Adrenal gland (tissue), 12 donors: ENCODE data around the gene RAD51B. TPM values are rescaled to one million over a fixed set of nuclear protein-coding genes. Genes with fewer than 3 reads are reported as not detected.
A peak's percentile ranks its signal among the peaks of the same experiment; 100 is the strongest.

Source experiments
- DNase-seq, 7 donors: peaks; one replicate each; pipeline ENCODE4 v3.0.0-alpha.2; 2019 to 2020
- H3K27ac ChIP-seq, 5 donors: fragments of 200-600 bp; sonication (generic) in 4 of 5; 1 replicate in 3 of 5; 2 replicates in 2 of 5; pipeline versions ENCODE4 v1.5.1 to v1.8.0; 2016 to 2020; ENCODE audit warnings: mild to moderate bottlenecking in 1 of 5
- H3K27me3 ChIP-seq: fragments of 200-600 bp; 2 replicates; pipeline ENCODE4 v1.8.0; 2021
- H3K36me3 ChIP-seq, 2 donors: fragments of 200-600 bp; replicated peaks in 1 of 2; 1 replicate in 1 of 2; 2 replicates in 1 of 2; pipeline versions ENCODE4 v1.5.1 to v1.8.0; 2018 to 2022
- H3K4me1 ChIP-seq, 2 donors: fragments of 200-600 bp; replicated peaks in 1 of 2; 1 replicate in 1 of 2; 2 replicates in 1 of 2; pipeline versions ENCODE4 v1.5.1 to v1.8.0; 2018 to 2021
- H3K4me3 ChIP-seq, 4 donors: fragments of 200-600 bp; sonication (generic) in 3 of 4; one replicate each; pipeline ENCODE4 v1.5.1; 2016 to 2018
- H3K9me3 ChIP-seq, 3 donors: fragments of 200-600 bp; sonication (generic) in 1 of 3; replicated peaks in 1 of 3; 1 replicate in 2 of 3; 2 replicates in 1 of 3; pipeline versions ENCODE4 v1.5.1 to v1.8.0; 2016 to 2021
- CTCF ChIP-seq, 6 experiments: fragments of 450-650 bp in 4 of 6; fragments of 200-600 bp in 2 of 6; sonication (generic) in 1 of 6; IDR thresholded peaks; 1 replicate in 5 of 6; 2 replicates in 1 of 6; pipeline versions ENCODE4 v1.5.1 to v1.8.0; 2016 to 2021; ENCODE audit warnings: antibody characterized with exemption in 6 of 6, mild to moderate bottlenecking in 2 of 6, moderate library complexity in 1 of 6
- POLR2A ChIP-seq, 2 donors: fragments of 450-650 bp; IDR thresholded peaks; one replicate each; pipeline ENCODE4 v1.6.1; 2017; ENCODE audit warnings: antibody characterized with exemption in 2 of 2, mild to moderate bottlenecking in 2 of 2, moderate library complexity in 1 of 2
- WGBS, 4 donors: extraction: QIAGEN DNeasy Blood & Tissue Kit in 2 of 4; methylation state at CpG; one replicate each; pipeline versions ENCODE4 v1.1.5 to v1.1.7; 2013 to 2017; 5-methylcytosine and 5-hydroxymethylcytosine counted together
- intact Hi-C, 2 donors: fragments of 100-400 bp; cut with DNase I; formaldehyde crosslinking; loops; one replicate each; pipeline versions ENCODE4 v1.14.1 to v1.15.0; 2022 to 2023
- polyA plus RNA-seq, 3 donors: library from polyadenylated mRNA; stranded (reverse); fragments of 200-250 nt in 2 of 3; fragments of 350-450 nt in 1 of 3; fragmentation: Illumina TruSeq in 1 of 3; extraction: RNeasy Lipid Tissue Mini Kit (QIAGEN cat#74804) in 1 of 3; gene quantifications; one replicate each; pipeline ENCODE4 v1.2.3, GENCODE V29; 2013 to 2014
- total RNA-seq, 9 donors: library from RNA; depleted of rRNA in 4 of 9; stranded (reverse); fragments of >200 nt in 4 of 9; fragments of 120-200 nt in 1 of 9; fragmentation: NEBNext Ultra II Directional in 1 of 9; extraction: Animal tissue kit (Norgen Biotek cat#: 25700) in 1 of 9; gene quantifications; one replicate each; pipeline versions ENCODE4 v1.1.0 to v1.2.4, GENCODE V29; 2013 to 2023
- donor health status: healthy with polysubstance abuse.
- donor health status: Bipolar disorder and iron deficiency.
- donor health status: DM: yes; HTN: yes; CAD: no.
- donor health status: DM: no; HTN: no; CAD: no.
- donor health status: DM: no; HTN: no; CAD: no.
- donor health status: DM: yes; HTN: yes; CAD: no.

Gene RAD51B
- total and polyA plus RNA-seq, 12 donors = 2.3 to 24.6 (median 12.4) TPM

DNA sequence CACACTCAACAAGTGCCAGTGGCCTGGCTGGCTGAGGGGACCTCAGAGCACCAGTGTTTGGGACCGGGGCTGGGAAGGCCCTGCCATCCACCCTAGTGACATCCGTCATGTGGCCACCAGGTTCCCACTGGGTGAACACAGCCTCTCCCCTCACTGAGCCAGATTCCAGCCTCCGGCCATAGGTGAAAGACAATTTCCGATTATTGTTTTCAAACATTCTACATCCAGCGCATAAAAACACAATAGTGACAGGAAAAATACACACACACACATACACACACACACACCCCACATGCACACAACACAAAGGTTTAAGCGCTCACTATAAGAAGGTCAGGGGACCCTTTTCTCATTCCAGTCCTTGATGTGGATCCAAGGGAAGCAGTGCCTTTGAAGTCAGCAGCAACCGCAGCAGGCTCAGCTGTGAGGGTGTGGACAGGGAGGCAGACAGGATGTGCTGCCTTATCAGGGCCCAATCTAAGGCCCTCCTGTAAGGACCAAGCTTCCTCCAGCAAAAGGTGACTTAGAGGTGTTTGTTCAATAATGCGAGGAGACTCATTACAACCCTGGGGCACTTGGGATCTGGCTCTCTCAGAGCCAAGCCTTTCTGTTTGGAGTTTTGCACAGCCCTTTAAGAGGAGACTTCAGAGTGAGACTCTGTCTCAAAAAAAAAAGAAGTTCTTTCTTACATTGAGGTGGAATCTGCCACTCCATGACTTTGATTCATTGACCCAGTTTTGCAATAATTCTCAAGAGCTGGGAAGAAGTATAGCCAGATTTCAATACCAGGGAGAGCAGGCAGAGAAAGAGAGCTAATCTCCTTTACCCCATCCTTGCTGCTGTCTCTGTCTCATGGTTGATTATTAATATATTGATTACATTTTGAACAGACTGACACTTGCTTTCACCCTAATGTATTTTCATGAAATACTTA lies 745.5 kb downstream of the RAD51B start:
- intact Hi-C loops = no loop called here
- TF ChIP-seq CTCF (IDR thresholded peaks at IDR 0.05) (no peak), POLR2A (IDR thresholded peaks at IDR 0.05) (no peak)
- Histone ChIP-seq H3K4me3 (no peak overlapping the region), H3K9me3 (no peaks in the 10 kb centered on the region), H3K27me3 (no peaks in the 10 kb centered on the region), H3K4me1 (peaks cover 11 to 58% of the 10 kb centered on the region in 2 donors), H3K27ac (peak overlapping the region in 3 of 5 donors; percentile 36 to 81 (median 52)), H3K36me3 (no peaks in the 10 kb centered on the region)
- WGBS, 4 donors = 69 to 84% (median 81%) methylated on average over 5 to 8 of the region's 8 CpGs
- DNase-seq = peak in 1 of 7 donors; percentile 24

GRCh38 chr14:68566075-68566474 lies 746.5 kb downstream of the RAD51B start:
- WGBS, 4 donors = 59 to 85% (median 69%) methylated on average over 2 of the region's 2 CpGs
- Histone ChIP-seq H3K27ac (peak overlapping the region in 2 of 5 donors; percentile 36 to 81), H3K4me3 (no peak overlapping the region), H3K4me1 (peaks cover 11 to 62% of the 10 kb centered on the region in 2 donors), H3K36me3 (no peaks in the 10 kb centered on the region), H3K9me3 (no peaks in the 10 kb centered on the region), H3K27me3 (no peaks in the 10 kb centered on the region)
- no peak for TF ChIP-seq POLR2A (IDR thresholded peaks at IDR 0.05)
- no peak for TF ChIP-seq CTCF (IDR thresholded peaks at IDR 0.05)
- no peak for DNase-seq
- intact Hi-C loops = no loop called here

- peaks cover 11 to 46% of the 10 kb centered on the region in 2 donors for H3K4me1 ChIP-seq
- intact Hi-C loops = no loop called here
Observed at GRCh38 chr14:68568907-68569897, 749.6 kb downstream of the RAD51B start.

GRCh38 chr14:68569970-68570409 lies 750.4 kb downstream of the RAD51B start:
- H3K27me3 ChIP-seq = no peaks in the 10 kb centered on the region
- no peak overlapping the region for H3K4me3 ChIP-seq
- DNase-seq = no peak
- no peak for TF ChIP-seq POLR2A (IDR thresholded peaks at IDR 0.05)
- no peak for TF ChIP-seq CTCF (IDR thresholded peaks at IDR 0.05)
- intact Hi-C loops = no loop called here
- H3K9me3 ChIP-seq = no peaks in the 10 kb centered on the region
- peaks cover 11 to 38% of the 10 kb centered on the region in 2 donors for H3K4me1 ChIP-seq
- WGBS, 4 donors = 50 to 63% (median 58%) methylated on average over 4 of the region's 4 CpGs
- H3K36me3 ChIP-seq = no peaks in the 10 kb centered on the region
- H3K27ac ChIP-seq = peak overlapping the region in 1 of 5 donors; percentile 32

More at GRCh38 chr14:68568907-68569897, 749.6 kb downstream of the RAD51B start:
- Histone ChIP-seq H3K27me3 (no peaks in the 10 kb centered on the region), H3K9me3 (no peaks in the 10 kb centered on the region), H3K4me3 (no peak overlapping the region), H3K27ac (peak overlapping the region in 1 of 5 donors; percentile 32), H3K36me3 (no peaks in the 10 kb centered on the region)
- WGBS, 4 donors = 78 to 91% (median 87%) methylated on average over 13 of the region's 13 CpGs
- TF ChIP-seq POLR2A (IDR thresholded peaks at IDR 0.05) = no peak
- no peak for DNase-seq
